Sigmoid colon (tissue), 7 donors: ENCODE measurements around the gene CDO1. TPM values are rescaled to one million over a fixed set of nuclear protein-coding genes. Genes with fewer than 3 reads are reported as not detected.

Experiments used
- DNase-seq: peaks from one replicate; pipeline ENCODE4 v3.0.0-alpha.2; 2019
- H3K27ac ChIP-seq, 4 donors: fragments of 200-600 bp; sonication (generic); one replicate each; pipeline ENCODE4 v1.5.1; 2016 to 2019; ENCODE audit warnings: mild to moderate bottlenecking in 1 of 4
- H3K27me3 ChIP-seq, 3 donors: fragments of 200-600 bp; sonication (generic); one replicate each; pipeline ENCODE4 v1.5.1; 2019; ENCODE audit warnings: mild to moderate bottlenecking in 1 of 3
- H3K36me3 ChIP-seq, 4 donors: fragments of 200-600 bp; sonication (generic); one replicate each; pipeline ENCODE4 v1.5.1; 2016 to 2019
- H3K4me1 ChIP-seq, 4 donors: fragments of 200-600 bp; sonication (generic); one replicate each; pipeline ENCODE4 v1.5.1; 2017 to 2019
- H3K4me3 ChIP-seq, 4 donors: fragments of 200-600 bp; sonication (generic); one replicate each; pipeline ENCODE4 v1.5.1; 2017 to 2019; ENCODE audit warnings: mild to moderate bottlenecking in 2 of 4, moderate library complexity in 1 of 4
- H3K9me3 ChIP-seq, 4 donors: fragments of 200-600 bp in 3 of 4; sonication (generic) in 3 of 4; one replicate each; pipeline versions ENCODE4 v1.5.1 to v1.6.1; 2013 to 2019
- EP300 ChIP-seq, 4 donors: sonication (generic); formaldehyde crosslinking; IDR thresholded peaks; one replicate each; pipeline ENCODE4 v1.6.1; 2017; ENCODE audit warnings: antibody characterized with exemption in 4 of 4
- POLR2A ChIP-seq, 2 donors: fragments of 450-650 bp; IDR thresholded peaks; one replicate each; pipeline ENCODE4 v1.6.1; 2016; ENCODE audit warnings: antibody characterized with exemption in 2 of 2, mild to moderate bottlenecking in 2 of 2, moderate library complexity in 2 of 2
- POLR2AphosphoS5 ChIP-seq, 4 donors: sonication (generic); formaldehyde crosslinking; IDR thresholded peaks; one replicate each; pipeline ENCODE4 v1.6.1; 2017; ENCODE audit warnings: antibody characterized with exemption in 4 of 4
- WGBS, 2 donors: extraction: QIAGEN DNeasy Blood & Tissue Kit; methylation state at CpG; one replicate each; pipeline ENCODE4 v1.1.7; 2013; 5-methylcytosine and 5-hydroxymethylcytosine counted together
- intact Hi-C: fragments of 100-400 bp; cut with DNase I; formaldehyde crosslinking; loops from one replicate; pipeline ENCODE4 v1.15.1; 2023
- polyA plus RNA-seq, 3 donors: library from polyadenylated mRNA; stranded (reverse); fragments of 200-250 nt; gene quantifications; one replicate each; pipeline ENCODE4 v1.2.3, GENCODE V29; 2013
- total RNA-seq, 4 donors: library from RNA; depleted of rRNA; stranded (reverse); fragments of >200 nt; gene quantifications; one replicate each; pipeline ENCODE4 v1.1.0, GENCODE V29; 2016
- TF ChIP-seq, protein P1 (sequence below), 4 experiments: fragments of 450-650 bp in 3 of 4; fragments of 200-600 bp in 1 of 4; IDR thresholded peaks; one replicate each; pipeline ENCODE4 v1.5.1; 2016 to 2019; ENCODE audit warnings: antibody characterized with exemption in 4 of 4, mild to moderate bottlenecking in 3 of 4, moderate library complexity in 2 of 4
- donor health status: healthy with polysubstance abuse.
- donor health status: Bipolar disorder and iron deficiency.
- donor health status: healthy.

Gene CDO1
- total and polyA plus RNA-seq, 7 donors, result 5.4 to 21.4 (median 18.2) TPM; not detected in 1

DNA sequence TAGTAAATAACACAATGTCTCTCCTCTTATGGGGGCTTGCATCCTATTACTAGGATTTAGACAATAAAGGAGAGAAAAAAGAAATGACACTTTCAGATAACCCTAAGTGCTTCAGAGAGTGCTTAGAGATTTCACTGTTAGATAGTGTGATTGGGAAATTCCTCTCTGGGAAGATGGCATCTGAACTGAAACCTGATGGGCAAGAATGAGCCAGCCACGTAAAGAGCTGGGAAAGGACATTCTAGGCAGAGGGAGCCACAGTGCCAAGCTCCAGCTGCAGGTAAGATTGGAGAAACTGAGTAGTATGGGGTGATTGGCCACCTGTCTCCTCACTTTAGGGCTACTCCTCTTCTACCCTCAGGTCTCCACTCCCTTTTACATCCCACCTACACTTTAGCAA lies 14.5 kb downstream of the CDO1 start:
- no peaks in the 10 kb centered on the region for H3K4me1 ChIP-seq
- no peaks in the 10 kb centered on the region for H3K9me3 ChIP-seq
- no peak for TF ChIP-seq POLR2AphosphoS5 (IDR thresholded peaks at IDR 0.05)
- TF ChIP-seq POLR2A (IDR thresholded peaks at IDR 0.05), result no peak
- TF ChIP-seq EP300 (IDR thresholded peaks at IDR 0.05), result no peak
- TF ChIP-seq, protein P1, sequence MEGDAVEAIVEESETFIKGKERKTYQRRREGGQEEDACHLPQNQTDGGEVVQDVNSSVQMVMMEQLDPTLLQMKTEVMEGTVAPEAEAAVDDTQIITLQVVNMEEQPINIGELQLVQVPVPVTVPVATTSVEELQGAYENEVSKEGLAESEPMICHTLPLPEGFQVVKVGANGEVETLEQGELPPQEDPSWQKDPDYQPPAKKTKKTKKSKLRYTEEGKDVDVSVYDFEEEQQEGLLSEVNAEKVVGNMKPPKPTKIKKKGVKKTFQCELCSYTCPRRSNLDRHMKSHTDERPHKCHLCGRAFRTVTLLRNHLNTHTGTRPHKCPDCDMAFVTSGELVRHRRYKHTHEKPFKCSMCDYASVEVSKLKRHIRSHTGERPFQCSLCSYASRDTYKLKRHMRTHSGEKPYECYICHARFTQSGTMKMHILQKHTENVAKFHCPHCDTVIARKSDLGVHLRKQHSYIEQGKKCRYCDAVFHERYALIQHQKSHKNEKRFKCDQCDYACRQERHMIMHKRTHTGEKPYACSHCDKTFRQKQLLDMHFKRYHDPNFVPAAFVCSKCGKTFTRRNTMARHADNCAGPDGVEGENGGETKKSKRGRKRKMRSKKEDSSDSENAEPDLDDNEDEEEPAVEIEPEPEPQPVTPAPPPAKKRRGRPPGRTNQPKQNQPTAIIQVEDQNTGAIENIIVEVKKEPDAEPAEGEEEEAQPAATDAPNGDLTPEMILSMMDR (IDR thresholded peaks at IDR 0.05), result no peak
- DNase-seq, result no peak
- no peak overlapping the region for H3K27ac ChIP-seq
- H3K4me3 ChIP-seq, result no peak overlapping the region
- no peaks in the 10 kb centered on the region for H3K27me3 ChIP-seq
- intact Hi-C loops, result no loop called here
- H3K36me3 ChIP-seq, result no peaks in the 10 kb centered on the region
- WGBS, 2 donors, result 34 to 54% methylated on average over 1 of the region's 1 CpG

DNA sequence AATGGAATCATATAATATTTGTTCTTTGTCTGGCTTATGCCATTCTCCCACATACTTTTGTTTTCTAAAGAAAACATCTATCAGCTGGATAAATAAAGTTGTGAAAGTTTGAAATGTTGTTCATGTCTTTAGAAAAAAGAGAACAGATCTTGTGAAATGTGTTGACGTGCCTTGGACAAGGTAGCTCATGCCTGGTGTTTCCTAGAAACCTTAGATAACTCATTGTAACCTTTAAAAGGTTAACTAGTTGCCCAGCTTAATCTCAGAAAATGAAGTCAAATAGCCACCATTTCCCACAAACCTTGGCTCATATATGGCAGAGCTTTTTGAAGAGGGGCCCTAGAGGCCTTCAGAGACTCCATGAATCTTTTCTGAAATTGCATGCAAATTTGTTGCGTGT lies 15.3 kb downstream of the CDO1 start:
- no peak for DNase-seq
- intact Hi-C loops, result no loop called here
- 96 to 97% methylated on average over 2 of the region's 2 CpGs for WGBS, 2 donors

DNA sequence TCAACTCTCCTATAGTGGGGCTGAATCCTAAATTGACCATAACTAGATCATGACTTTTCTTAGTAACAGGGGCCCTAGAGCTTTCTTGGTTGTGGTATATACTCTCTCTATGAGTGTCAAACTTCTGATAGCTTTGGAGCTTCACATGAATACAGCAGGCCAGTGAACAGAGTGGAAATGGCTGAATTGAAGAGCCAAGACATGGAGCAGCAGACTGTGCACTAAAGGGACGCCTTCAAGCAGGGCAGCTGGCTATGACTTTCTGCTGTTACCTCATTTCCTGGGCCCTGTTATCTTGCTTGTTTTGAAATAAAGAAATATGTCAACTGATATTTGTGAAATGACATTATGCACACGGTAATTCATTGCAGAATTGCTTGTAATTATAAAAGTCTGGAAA lies 16.4 kb downstream of the CDO1 start:
- TF ChIP-seq, protein P1 (IDR thresholded peaks at IDR 0.05), result no peak
- no peak for TF ChIP-seq POLR2AphosphoS5 (IDR thresholded peaks at IDR 0.05)
- no peak for TF ChIP-seq EP300 (IDR thresholded peaks at IDR 0.05)
- TF ChIP-seq POLR2A (IDR thresholded peaks at IDR 0.05), result no peak
- WGBS, 2 donors, result 70 to 82% methylated on average over 2 of the region's 2 CpGs
- Histone ChIP-seq H3K27me3 (no peaks in the 10 kb centered on the region), H3K4me3 (no peak overlapping the region), H3K9me3 (no peaks in the 10 kb centered on the region), H3K4me1 (no peaks in the 10 kb centered on the region), H3K27ac (no peak overlapping the region), H3K36me3 (no peaks in the 10 kb centered on the region)
- intact Hi-C loops, result no loop called here
- no peak for DNase-seq

More for the DNA sequence above, 15.3 kb downstream of the CDO1 start:
- H3K9me3 ChIP-seq, result no peaks in the 10 kb centered on the region
- H3K27ac ChIP-seq, result no peak overlapping the region
- no peaks in the 10 kb centered on the region for H3K36me3 ChIP-seq
- no peaks in the 10 kb centered on the region for H3K27me3 ChIP-seq
- H3K4me3 ChIP-seq, result no peak overlapping the region
- TF ChIP-seq POLR2AphosphoS5 (IDR thresholded peaks at IDR 0.05), result no peak
- TF ChIP-seq, protein P1 (IDR thresholded peaks at IDR 0.05), result no peak
- no peak for TF ChIP-seq EP300 (IDR thresholded peaks at IDR 0.05)
- no peak for TF ChIP-seq POLR2A (IDR thresholded peaks at IDR 0.05)
- H3K4me1 ChIP-seq, result no peaks in the 10 kb centered on the region

DNA sequence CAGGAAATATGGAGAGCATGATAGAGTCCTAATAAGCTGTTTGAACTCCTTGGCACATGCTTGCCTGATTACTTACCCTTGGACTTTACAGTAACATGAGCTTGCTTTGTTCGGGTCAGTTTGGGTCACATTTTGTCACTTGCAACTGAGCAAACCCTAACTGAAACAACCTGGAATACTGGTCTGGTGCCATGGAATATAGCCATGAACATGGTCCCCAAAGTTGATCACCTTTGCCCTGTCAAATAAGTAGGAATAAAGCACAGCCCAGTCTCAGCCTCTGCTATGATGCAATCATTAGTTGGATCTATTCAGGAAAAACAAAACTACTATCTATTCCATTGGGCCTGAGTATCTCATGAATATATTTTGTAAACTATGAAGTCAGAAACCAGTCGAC lies 18.2 kb downstream of the CDO1 start:
- Histone ChIP-seq H3K4me1 (no peaks in the 10 kb centered on the region), H3K27ac (no peak overlapping the region), H3K27me3 (no peaks in the 10 kb centered on the region), H3K36me3 (no peaks in the 10 kb centered on the region), H3K4me3 (no peak overlapping the region), H3K9me3 (no peaks in the 10 kb centered on the region)
- intact Hi-C loops, result no loop called here
- no peak for DNase-seq
- 53 to 78% methylated on average over 2 of the region's 2 CpGs for WGBS, 2 donors
- TF ChIP-seq POLR2AphosphoS5 (IDR thresholded peaks at IDR 0.05) (no peak), EP300 (IDR thresholded peaks at IDR 0.05) (no peak), POLR2A (IDR thresholded peaks at IDR 0.05) (no peak)
- TF ChIP-seq, protein P1 (IDR thresholded peaks at IDR 0.05), result no peak

DNA sequence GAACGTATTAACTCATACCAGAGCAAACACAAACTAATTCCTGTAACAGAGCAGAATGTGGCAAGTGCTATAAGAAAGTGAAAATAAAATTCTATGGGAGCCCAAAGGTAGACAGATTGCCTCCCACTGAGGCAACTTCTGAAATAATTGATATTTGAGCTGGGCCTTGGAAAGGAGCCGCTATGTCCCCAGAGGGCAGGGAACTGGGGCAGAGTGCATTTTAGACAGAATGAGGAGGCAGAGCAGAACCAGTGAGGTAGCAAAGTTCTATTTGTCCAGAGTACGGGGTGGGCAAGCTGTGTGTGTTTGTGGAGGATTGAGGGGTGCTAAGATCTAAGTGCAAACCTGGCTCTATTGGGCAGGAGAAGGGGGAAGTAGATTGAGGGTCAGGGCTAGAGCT lies 19.8 kb downstream of the CDO1 start:
- no peak for DNase-seq
- no peaks in the 10 kb centered on the region for H3K9me3 ChIP-seq
- no peaks in the 10 kb centered on the region for H3K36me3 ChIP-seq
- no peak overlapping the region for H3K4me3 ChIP-seq
- no peaks in the 10 kb centered on the region for H3K27me3 ChIP-seq
- 75 to 87% methylated on average over 3 of the region's 3 CpGs for WGBS, 2 donors
- TF ChIP-seq, protein P1 (IDR thresholded peaks at IDR 0.05), result no peak
- TF ChIP-seq EP300 (IDR thresholded peaks at IDR 0.05), result no peak
- TF ChIP-seq POLR2A (IDR thresholded peaks at IDR 0.05), result no peak
- H3K4me1 ChIP-seq, result no peaks in the 10 kb centered on the region
- H3K27ac ChIP-seq, result no peak overlapping the region
- intact Hi-C loops, result no loop called here
